A673 (cell line): ENCODE measurements around the gene AATK.

Source experiments
- EZH2 ChIP-seq: fragments of 200-600 bp; sonication (generic); IDR thresholded peaks from 2 replicates; pipeline ENCODE4 v1.6.1; 2017; ENCODE audit warnings: borderline replicate concordance, low read depth, mild to moderate bottlenecking, mixed read lengths, antibody characterized with exemption, low read length; ENCODE audit not compliant: poor library complexity, severe bottlenecking
- TF ChIP-seq, protein P1 (sequence below): fragments of 300-800, 200-600 bp; sonication (generic); conservative IDR thresholded peaks from 2 replicates; pipeline ENCODE4 v1.5.1; 2017; ENCODE audit warnings: low read depth, mild to moderate bottlenecking, antibody characterized with exemption, low read length, moderate library complexity, mixed read lengths

DNA sequence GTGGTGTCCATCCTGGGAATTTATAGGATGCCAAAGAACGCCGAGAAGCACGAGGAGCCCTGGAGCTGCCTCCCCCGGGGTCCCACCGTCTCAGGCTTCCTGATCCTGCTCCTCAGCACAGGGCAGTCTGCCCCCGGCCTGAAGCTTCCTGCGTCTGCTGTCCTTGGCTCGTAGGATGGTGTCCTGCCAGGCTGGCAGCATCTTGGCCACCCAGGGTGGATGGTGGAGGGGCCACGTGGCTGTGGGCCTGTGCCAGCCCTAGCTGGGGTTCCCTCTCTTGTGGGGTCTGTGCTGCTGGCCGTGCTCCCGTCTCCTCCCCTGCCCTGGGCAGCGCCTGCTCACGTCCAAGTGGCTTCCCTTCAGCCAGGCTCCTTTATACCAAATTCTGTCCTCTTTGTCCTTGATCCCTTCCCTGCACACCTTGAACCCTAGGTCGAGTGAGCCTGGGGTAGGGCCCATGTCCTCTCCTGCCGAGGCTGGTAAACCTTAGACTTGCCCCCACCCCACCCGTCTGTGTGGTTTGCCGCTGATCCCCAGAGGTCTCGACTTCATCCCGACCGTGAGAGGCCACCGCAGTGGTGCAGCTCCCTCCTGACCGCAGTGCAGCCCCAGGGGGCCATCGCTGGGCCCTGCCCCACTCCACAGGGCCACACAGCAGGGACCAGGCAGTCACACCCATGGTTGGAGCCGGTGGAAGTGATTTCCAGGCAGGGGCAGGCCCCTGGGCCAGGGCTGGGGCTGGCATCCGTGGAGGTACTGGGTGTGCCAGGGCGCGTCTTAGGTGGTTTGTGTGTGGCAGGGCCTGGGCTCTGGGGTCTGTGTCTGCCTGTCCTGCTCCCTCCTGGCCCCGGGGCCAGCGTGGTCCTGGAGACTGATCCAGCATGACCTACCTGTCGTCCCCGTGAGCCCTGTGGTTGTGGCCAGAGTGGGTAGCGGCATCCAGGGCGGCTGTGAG lies 84.5 kb downstream of the AATK start:
- TF ChIP-seq, protein P1, sequence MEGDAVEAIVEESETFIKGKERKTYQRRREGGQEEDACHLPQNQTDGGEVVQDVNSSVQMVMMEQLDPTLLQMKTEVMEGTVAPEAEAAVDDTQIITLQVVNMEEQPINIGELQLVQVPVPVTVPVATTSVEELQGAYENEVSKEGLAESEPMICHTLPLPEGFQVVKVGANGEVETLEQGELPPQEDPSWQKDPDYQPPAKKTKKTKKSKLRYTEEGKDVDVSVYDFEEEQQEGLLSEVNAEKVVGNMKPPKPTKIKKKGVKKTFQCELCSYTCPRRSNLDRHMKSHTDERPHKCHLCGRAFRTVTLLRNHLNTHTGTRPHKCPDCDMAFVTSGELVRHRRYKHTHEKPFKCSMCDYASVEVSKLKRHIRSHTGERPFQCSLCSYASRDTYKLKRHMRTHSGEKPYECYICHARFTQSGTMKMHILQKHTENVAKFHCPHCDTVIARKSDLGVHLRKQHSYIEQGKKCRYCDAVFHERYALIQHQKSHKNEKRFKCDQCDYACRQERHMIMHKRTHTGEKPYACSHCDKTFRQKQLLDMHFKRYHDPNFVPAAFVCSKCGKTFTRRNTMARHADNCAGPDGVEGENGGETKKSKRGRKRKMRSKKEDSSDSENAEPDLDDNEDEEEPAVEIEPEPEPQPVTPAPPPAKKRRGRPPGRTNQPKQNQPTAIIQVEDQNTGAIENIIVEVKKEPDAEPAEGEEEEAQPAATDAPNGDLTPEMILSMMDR: no peak
- no peak for TF ChIP-seq EZH2
